Keratinocyte (primary cell): ENCODE data around the gene ERCC1. TPM values are rescaled to one million over a fixed set of nuclear protein-coding genes. Genes with fewer than 3 reads are reported as not detected.
A peak's percentile ranks its signal among the peaks of the same experiment; 100 is the strongest.
"Not testable (repeated sequence)": the region's sequence is repeated elsewhere in the genome, so short reads cannot be mapped to it uniquely, and the experiment has no call there.

Experiments
- DNase-seq: peaks from one replicate; pipeline ENCODE4 v3.0.0-alpha.2; 2011; ENCODE audit warnings: low read depth, missing footprints, low spot score
- FAIRE-seq: peaks from 2 replicates; lab custom pipeline; 2011; peaks lifted over from hg19 to GRCh38; lab: Jason Lieb, UNC
- H2AFZ ChIP-seq: 2 replicates; pipeline ENCODE4 v1.6.0; 2012; ENCODE audit warnings: low read length, control low read depth, inconsistent platforms; ENCODE audit not compliant: control insufficient read depth
- H3K27ac ChIP-seq: 2 replicates; pipeline ENCODE4 v1.5.1; 2011; ENCODE audit warnings: low read length; ENCODE audit not compliant: control insufficient read depth, insufficient read depth
- H3K27me3 ChIP-seq: 3 replicates; pipeline ENCODE4 v1.6.0; 2011; ENCODE audit warnings: low read length; ENCODE audit not compliant: control insufficient read depth, insufficient read depth; ENCODE audit errors: extremely low read depth
- H3K36me3 ChIP-seq, 2 experiments: 2 replicates in 1 of 2; 3 replicates in 1 of 2; pipeline ENCODE4 v1.5.1; 2011; ENCODE audit warnings: low read length in 2 of 2, mild to moderate bottlenecking in 1 of 2; ENCODE audit not compliant: control insufficient read depth in 2 of 2, insufficient read depth in 2 of 2; ENCODE audit errors: extremely low read depth in 1 of 2
- H3K4me1 ChIP-seq: 3 replicates; pipeline ENCODE4 v1.5.1; 2011; ENCODE audit warnings: low read length; ENCODE audit not compliant: control insufficient read depth, insufficient read depth; ENCODE audit errors: extremely low read depth
- H3K4me2 ChIP-seq: 3 replicates; pipeline ENCODE4 v1.6.0; 2011; ENCODE audit warnings: low read depth, low read length; ENCODE audit not compliant: control insufficient read depth, insufficient read depth; ENCODE audit errors: extremely low read depth
- H3K4me3 ChIP-seq, 3 experiments: fragments of 200-600 bp in 1 of 3; sonication (generic) in 1 of 3; 2 replicates in 2 of 3; 3 replicates in 1 of 3; pipeline ENCODE4 v1.5.1; 2011 to 2016; ENCODE audit warnings: low read length in 3 of 3, mild to moderate bottlenecking in 3 of 3, control low read depth in 2 of 3, inconsistent platforms in 1 of 3, low read depth in 1 of 3, mixed read lengths in 1 of 3, mixed run types in 1 of 3, moderate library complexity in 1 of 3; ENCODE audit not compliant: control insufficient read depth in 2 of 3, insufficient read depth in 2 of 3; ENCODE audit errors: extremely low read depth in 1 of 3
- H3K79me2 ChIP-seq: 2 replicates; pipeline ENCODE4 v1.6.0; 2012; ENCODE audit warnings: low read length; ENCODE audit not compliant: control insufficient read depth, insufficient read depth
- H3K9ac ChIP-seq: 3 replicates; pipeline ENCODE4 v1.6.0; 2011; ENCODE audit warnings: low read length; ENCODE audit not compliant: control insufficient read depth, insufficient read depth; ENCODE audit errors: extremely low read depth
- H3K9me1 ChIP-seq: 3 replicates; pipeline ENCODE4 v1.6.0; 2011; ENCODE audit warnings: low read length; ENCODE audit not compliant: control insufficient read depth, insufficient read depth; ENCODE audit errors: extremely low read depth
- H3K9me3 ChIP-seq: 2 replicates; pipeline ENCODE4 v1.5.1; 2012; ENCODE audit warnings: low read depth, low read length; ENCODE audit not compliant: control insufficient read depth
- H4K20me1 ChIP-seq: 3 replicates; pipeline ENCODE4 v1.6.0; 2011; ENCODE audit warnings: low read length; ENCODE audit not compliant: control insufficient read depth, insufficient read depth; ENCODE audit errors: extremely low read depth
- CTCF ChIP-seq, 3 experiments: IDR thresholded peaks in 1 of 3; conservative IDR thresholded peaks in 1 of 3; optimal IDR thresholded peaks in 1 of 3; 2 replicates in 2 of 3; 3 replicates in 1 of 3; pipeline versions ENCODE3 to v1.5.1; 2011; ENCODE audit warnings: low read length in 3 of 3, mild to moderate bottlenecking in 3 of 3, moderate library complexity in 2 of 3, control low read depth in 1 of 3, inconsistent platforms in 1 of 3; ENCODE audit not compliant: insufficient read depth in 2 of 3; ENCODE audit errors: extremely low read depth in 1 of 3
- EZH2 ChIP-seq: IDR thresholded peaks from one replicate; pipeline ENCODE4 v1.6.1; 2012; ENCODE audit warnings: inconsistent platforms, mild to moderate bottlenecking, low read length, moderate library complexity
- dilution Hi-C: fragments of 300-500 bp; cut with MboI; formaldehyde crosslinking; loops from one replicate; pipeline ENCODE4 v1.7.0; 2020; ENCODE audit warnings: low sequenced_read_pairs; ENCODE audit not compliant: extremely low pct_ligation_motif_present
- polyA plus RNA-seq, 5 experiments: library from polyadenylated mRNA; depleted of rRNA in 3 of 5; stranded (reverse) in 3 of 5; stranded (forward) in 1 of 5; unstranded in 1 of 5; fragments of >200 nt; gene quantifications; 1 replicate in 1 of 5; 2 replicates in 3 of 5; 3 replicates in 1 of 5; pipeline versions ENCODE4 v1.2.1 to v1.2.3, GENCODE V29; 2011 to 2012; ENCODE audit warnings: missing spikeins in 2 of 5, low read depth in 1 of 5, low replicate concordance in 1 of 5

ERCC1 gene
- polyA plus RNA-seq, 1 donor (not counting 4 experiments of a cell fraction or from before 2014, with no cell fraction given), result 175 TPM

GRCh38 chr19:45408830-45409556 lies 14.7 kb downstream of the ERCC1 start:
- no peaks in the 10 kb centered on the region for H4K20me1 ChIP-seq
- no peak overlapping the region for H3K27ac ChIP-seq
- no peak overlapping the region for H3K9ac ChIP-seq

GRCh38 chr19:45408121-45408520 lies 15.6 kb downstream of the ERCC1 start:
- Histone ChIP-seq H3K27ac (no peak overlapping the region), H2AFZ (no peak overlapping the region), H3K9me3 (no peaks in the 10 kb centered on the region), H4K20me1 (no peaks in the 10 kb centered on the region), H3K9me1 (no peaks in the 10 kb centered on the region), H3K4me2 (peak overlapping the region; percentile 86), H3K4me1 (peaks cover 14% of the 10 kb centered on the region), H3K79me2 (peaks cover 35% of the 10 kb centered on the region), H3K36me3 (peaks cover under 1 to 13% of the 10 kb centered on the region in 2 experiments), H3K4me3 (no peak overlapping the region), H3K9ac (no peak overlapping the region), H3K27me3 (no peaks in the 10 kb centered on the region)
- no peak for FAIRE-seq
- dilution Hi-C loops, result no loop called here
- TF ChIP-seq EZH2, result no peak
- no peak for TF ChIP-seq CTCF (optimal IDR thresholded peaks at IDR 0.05 in 1 of 3, IDR thresholded peaks at IDR 0.05 in 1 of 3, conservative IDR thresholded peaks at IDR 0.05 in 1 of 3; ENCODE audit: extremely low read depth in 1 of 3, insufficient read depth in 2 of 3, low read length in 3 of 3)
- DNase-seq, result no peak

More at GRCh38 chr19:45408830-45409556, 14.7 kb downstream of the ERCC1 start:
- Histone ChIP-seq H3K27me3 (no peaks in the 10 kb centered on the region), H3K36me3 (peaks cover 9 to 21% of the 10 kb centered on the region in 2 experiments), H3K4me1 (peaks cover 8% of the 10 kb centered on the region), H3K9me1 (no peaks in the 10 kb centered on the region), H3K9me3 (no peaks in the 10 kb centered on the region), H3K4me2 (no peak overlapping the region), H2AFZ (no peak overlapping the region), H3K4me3 (no peak overlapping the region), H3K79me2 (peaks cover 32% of the 10 kb centered on the region)
- DNase-seq, result no peak
- FAIRE-seq, result no peak
- TF ChIP-seq EZH2 (no peak), CTCF (optimal IDR thresholded peaks at IDR 0.05 in 1 of 3, IDR thresholded peaks at IDR 0.05 in 1 of 3, conservative IDR thresholded peaks at IDR 0.05 in 1 of 3; ENCODE audit: extremely low read depth in 1 of 3, insufficient read depth in 2 of 3, low read length in 3 of 3) (no peak)
- dilution Hi-C loops, result no loop called here

GRCh38 chr19:45407585-45407984 lies 16.1 kb downstream of the ERCC1 start:
- H3K9me1 ChIP-seq, DNase-seq, H2AFZ ChIP-seq, dilution Hi-C loops, H3K9ac ChIP-seq, FAIRE-seq, H3K9me3 ChIP-seq, H4K20me1 ChIP-seq, H3K27ac ChIP-seq, H3K27me3 ChIP-seq: not testable (repeated sequence)
- Histone ChIP-seq H3K4me3 (peak overlapping the region; percentile 96 to 98 (median 97)), H3K36me3 (peaks cover 0 to 12% of the 10 kb centered on the region in 2 experiments), H3K4me2 (peak overlapping the region; percentile 86), H3K4me1 (peaks cover 19% of the 10 kb centered on the region), H3K79me2 (peaks cover 39% of the 10 kb centered on the region)
